ENCODE results near the gene MAGED2.

The MAGED2 gene

GRCh38 chrX:54811301-54811885 is 3.8 kb downstream of the MAGED2 start:
- TF ChIP-seq CTCF (IDR thresholded peaks at IDR 0.05; ENCODE audit: insufficient read depth, low read length, poor library complexity, severe bottlenecking) = no peak
- peaks cover 1% of the 10 kb centered on the region; the same call in 1 of the 2 replicates for H3K36me3 ChIP-seq (ENCODE audit: control insufficient read depth, insufficient read depth, low read length)

GRCh38 chrX:54812306-54812705 is 4.8 kb downstream of the MAGED2 start:
- Histone ChIP-seq H3K4me3 (replicated peaks; ENCODE audit: low read depth, low read length) (no peak overlapping the region), H3K27me3 (replicated peaks; ENCODE audit: control insufficient read depth, insufficient read depth, low read length) (no peaks in the 10 kb centered on the region), H3K36me3 (ENCODE audit: control insufficient read depth, insufficient read depth, low read length) (peaks cover 1% of the 10 kb centered on the region; the same call in 1 of the 2 replicates)
- no peak for TF ChIP-seq CTCF (IDR thresholded peaks at IDR 0.05; ENCODE audit: insufficient read depth, low read length, poor library complexity, severe bottlenecking)
- DNase-seq (ENCODE audit: extremely low read depth, insufficient read length) = no peak

More at GRCh38 chrX:54811301-54811885, 3.8 kb downstream of the MAGED2 start:
- H3K4me3 ChIP-seq (replicated peaks; ENCODE audit: low read depth, low read length) = no peak overlapping the region
- no peak for DNase-seq (ENCODE audit: extremely low read depth, insufficient read length)
- no peaks in the 10 kb centered on the region for H3K27me3 ChIP-seq (replicated peaks; ENCODE audit: control insufficient read depth, insufficient read depth, low read length)

- Histone ChIP-seq H3K4me3 (replicated peaks; ENCODE audit: low read depth, low read length) (no peak overlapping the region), H3K27me3 (replicated peaks; ENCODE audit: control insufficient read depth, insufficient read depth, low read length) (no peaks in the 10 kb centered on the region), H3K36me3 (ENCODE audit: control insufficient read depth, insufficient read depth, low read length) (no peaks in the 10 kb centered on the region)
- no peak for DNase-seq (ENCODE audit: extremely low read depth, insufficient read length)
- TF ChIP-seq CTCF (IDR thresholded peaks at IDR 0.05; ENCODE audit: insufficient read depth, low read length, poor library complexity, severe bottlenecking) = no peak
Observed at GRCh38 chrX:54817220-54817820, 9.8 kb downstream of the MAGED2 start.

GRCh38 chrX:54818221-54818620 is 10.7 kb downstream of the MAGED2 start:
- no peaks in the 10 kb centered on the region for H3K27me3 ChIP-seq (replicated peaks; ENCODE audit: control insufficient read depth, insufficient read depth, low read length)
- H3K36me3 ChIP-seq (ENCODE audit: control insufficient read depth, insufficient read depth, low read length) = no peaks in the 10 kb centered on the region
- no peak for DNase-seq (ENCODE audit: extremely low read depth, insufficient read length)
- no peak overlapping the region for H3K4me3 ChIP-seq (replicated peaks; ENCODE audit: low read depth, low read length)
- no peak for TF ChIP-seq CTCF (IDR thresholded peaks at IDR 0.05; ENCODE audit: insufficient read depth, low read length, poor library complexity, severe bottlenecking)

- Histone ChIP-seq H3K4me3 (replicated peaks; ENCODE audit: low read depth, low read length) (no peak overlapping the region), H3K36me3 (ENCODE audit: control insufficient read depth, insufficient read depth, low read length) (no peaks in the 10 kb centered on the region), H3K27me3 (replicated peaks; ENCODE audit: control insufficient read depth, insufficient read depth, low read length) (no peaks in the 10 kb centered on the region)
- no peak for TF ChIP-seq CTCF (IDR thresholded peaks at IDR 0.05; ENCODE audit: insufficient read depth, low read length, poor library complexity, severe bottlenecking)
- no peak for DNase-seq (ENCODE audit: extremely low read depth, insufficient read length)
Observed at GRCh38 chrX:54819201-54819600, 11.7 kb downstream of the MAGED2 start.
